ENCODE data around the gene KRTAP19-4.
"Not testable (repeated sequence)": the region's sequence is repeated elsewhere in the genome, so short reads cannot be mapped to it uniquely, and the experiment has no call there.

The KRTAP19-4 gene

GRCh38 chr21:30497065-30497464, at the start of gene KRTAP19-4:
TSS of gene KRTAP19-4 (minus strand) at chr21:30497165. CDS start at chr21:30497110, 55 bp downstream.
- DNase-seq = no peak

GRCh38 chr21:30541764-30542163, 44.8 kb upstream of the KRTAP19-4 start, which contains the start of gene KRTAP19-6:
TSS of gene KRTAP19-6 (minus strand) at chr21:30541864. CDS start at chr21:30541833, 31 bp downstream.
- no peak for DNase-seq

- DNase-seq = no peak
Observed at GRCh38 chr21:30518876-30519275, 21.9 kb upstream of the KRTAP19-4 start.

- DNase-seq = no peak
Observed at GRCh38 chr21:30515681-30516080, 18.7 kb upstream of the KRTAP19-4 start.

- not testable (repeated sequence) for DNase-seq
Observed at GRCh38 chr21:30505621-30506205, 8.7 kb upstream of the KRTAP19-4 start.

GRCh38 chr21:30502041-30502440, 5.1 kb upstream of the KRTAP19-4 start, which contains the start of gene KRTAP19-5:
TSS of gene KRTAP19-5 (minus strand) at chr21:30502141. CDS start at chr21:30502090, 51 bp downstream.
- no peak for DNase-seq

- DNase-seq = no peak
Observed at GRCh38 chr21:30491963-30492428, 5.0 kb downstream of the KRTAP19-4 start, which contains the start of gene KRTAP19-3. TSS of gene KRTAP19-3 (minus strand) at chr21:30492013. CDS start at chr21:30491957, 56 bp downstream.

- DNase-seq = no peak
Observed at GRCh38 chr21:30487336-30487735, 9.6 kb downstream of the KRTAP19-4 start, which contains the start of gene KRTAP19-2. TSS of gene KRTAP19-2 (minus strand) at chr21:30487436. CDS start at chr21:30487348, 88 bp downstream.

GRCh38 chr21:30486180-30486579, 10.8 kb downstream of the KRTAP19-4 start:
- DNase-seq = no peak

- no peak for DNase-seq
Observed at GRCh38 chr21:30482130-30482529, 14.8 kb downstream of the KRTAP19-4 start.

GRCh38 chr21:30480145-30480544, 16.8 kb downstream of the KRTAP19-4 start, which contains the start of gene KRTAP19-1:
TSS of gene KRTAP19-1 (minus strand) at chr21:30480367. CDS start at chr21:30480317, 50 bp downstream.
- DNase-seq = no peak

GRCh38 chr21:30479259-30479658, 17.7 kb downstream of the KRTAP19-4 start:
- DNase-seq = no peak

- DNase-seq = no peak
Observed at GRCh38 chr21:30478004-30478403, 19.0 kb downstream of the KRTAP19-4 start.

GRCh38 chr21:30468900-30469714, 27.9 kb downstream of the KRTAP19-4 start:
- no peak for DNase-seq

GRCh38 chr21:30463713-30464112, 33.3 kb downstream of the KRTAP19-4 start:
- no peak for DNase-seq

GRCh38 chr21:30448514-30448913, 48.5 kb downstream of the KRTAP19-4 start:
- DNase-seq = no peak

GRCh38 chr21:30447056-30447455, 49.9 kb downstream of the KRTAP19-4 start:
- no peak for DNase-seq
